MM.1S (cell line): ENCODE results near the gene LMBR1.

Experiments
- DNase-seq: peaks from one replicate; pipeline ENCODE4 v3.0.0-alpha.2; 2015
- H2AFZ ChIP-seq: fragments of 300-600 bp; sonication (generic); 2 replicates; pipeline ENCODE4 v1.6.0; 2016; ENCODE audit warnings: antibody characterized with exemption, low read length
- H3F3A ChIP-seq: fragments of 300-600 bp; sonication (generic); 2 replicates; pipeline ENCODE4 v1.6.1; 2016; ENCODE audit warnings: mild to moderate bottlenecking, antibody characterized with exemption, low read length, moderate library complexity, mixed read lengths; ENCODE audit not compliant: insufficient read depth
- H3K27ac ChIP-seq: fragments of 300-600 bp; sonication (generic); 2 replicates; pipeline ENCODE4 v1.5.1; 2016; ENCODE audit warnings: mild to moderate bottlenecking, low read length
- H3K27me3 ChIP-seq: fragments of 300-600 bp; sonication (generic); replicated peaks from 2 replicates; pipeline ENCODE4 v1.6.0; 2016; ENCODE audit warnings: low read length; ENCODE audit not compliant: insufficient read depth
- H3K36me3 ChIP-seq: fragments of 300-600 bp; sonication (generic); replicated peaks from 2 replicates; pipeline ENCODE4 v1.6.1; 2016; ENCODE audit warnings: mild to moderate bottlenecking, low read length, mixed read lengths; ENCODE audit not compliant: insufficient read depth
- H3K4me1 ChIP-seq: fragments of 300-600 bp; sonication (generic); 2 replicates; pipeline ENCODE4 v1.6.1; 2016; ENCODE audit warnings: low read length, mixed read lengths
- H3K4me2 ChIP-seq: fragments of 300-600 bp; sonication (generic); 2 replicates; pipeline ENCODE4 v1.6.0; 2016; ENCODE audit warnings: low read depth, low read length
- H3K4me3 ChIP-seq: fragments of 300-600 bp; sonication (generic); 2 replicates; pipeline ENCODE4 v1.5.1; 2016; ENCODE audit warnings: low read length, mixed read lengths
- H3K79me2 ChIP-seq: fragments of 300-600 bp; sonication (generic); 2 replicates; pipeline ENCODE4 v1.6.1; 2016; ENCODE audit warnings: mixed run types, low read length, mixed read lengths
- H3K9ac ChIP-seq: fragments of 300-600 bp; sonication (generic); 2 replicates; pipeline ENCODE4 v1.6.1; 2016; ENCODE audit warnings: low read length, mixed read lengths
- H3K9me2 ChIP-seq: fragments of 300-600 bp; sonication (generic); replicated peaks from 2 replicates; pipeline ENCODE4 v1.6.1; 2016; ENCODE audit warnings: mild to moderate bottlenecking, low read length, mixed read lengths; ENCODE audit not compliant: insufficient read depth
- H3K9me3 ChIP-seq: fragments of 300-600 bp; sonication (generic); replicated peaks from 2 replicates; pipeline ENCODE4 v1.6.1; 2016; ENCODE audit warnings: mild to moderate bottlenecking, low read length, mixed read lengths; ENCODE audit not compliant: insufficient read depth
- H4K20me1 ChIP-seq: fragments of 300-600 bp; sonication (generic); 2 replicates; pipeline ENCODE4 v1.6.1; 2016; ENCODE audit warnings: mild to moderate bottlenecking, low read length, moderate library complexity, mixed read lengths; ENCODE audit not compliant: insufficient read depth
- CTCF ChIP-seq: fragments of 300-600 bp; sonication (generic); IDR thresholded peaks from 2 replicates; pipeline ENCODE4 v1.5.1; 2016; ENCODE audit warnings: antibody characterized with exemption, low read length, mixed read lengths
- EZH2 ChIP-seq: fragments of 300-600 bp; sonication (generic); optimal IDR thresholded peaks from 2 replicates; pipeline ENCODE3; 2017; ENCODE audit warnings: low read depth, mild to moderate bottlenecking, antibody characterized with exemption, low read length, mixed read lengths
- EZH2phosphoT487 ChIP-seq: fragments of 300-600 bp; sonication (generic); IDR thresholded peaks from 2 replicates; pipeline ENCODE4 v1.6.1; 2018; ENCODE audit warnings: antibody characterized with exemption, low read length

The LMBR1 gene

GRCh38 chr7:156677374-156678054 lies 215.5 kb downstream of the LMBR1 start:
- no peaks in the 10 kb centered on the region for H4K20me1 ChIP-seq
- no peaks in the 10 kb centered on the region for H3K27me3 ChIP-seq
- TF ChIP-seq CTCF (no peak), EZH2 (no peak), EZH2phosphoT487 (no peak)
- H3K4me3 ChIP-seq = no peak overlapping the region
- no peaks in the 10 kb centered on the region; the same call in 1 of the 2 replicates for H3F3A ChIP-seq
- no peak overlapping the region for H2AFZ ChIP-seq
- no peak overlapping the region for H3K9ac ChIP-seq
- no peaks in the 10 kb centered on the region for H3K79me2 ChIP-seq
- H3K9me2 ChIP-seq = no peaks in the 10 kb centered on the region
- H3K27ac ChIP-seq = no peak overlapping the region
- H3K4me2 ChIP-seq = no peak overlapping the region
- no peak for DNase-seq
- no peaks in the 10 kb centered on the region for H3K4me1 ChIP-seq
- H3K9me3 ChIP-seq = no peaks in the 10 kb centered on the region
- H3K36me3 ChIP-seq = no peaks in the 10 kb centered on the region

GRCh38 chr7:156676263-156676662 lies 216.7 kb downstream of the LMBR1 start:
- no peak overlapping the region for H2AFZ ChIP-seq
- H3K4me1 ChIP-seq = no peaks in the 10 kb centered on the region
- no peak overlapping the region for H3K4me3 ChIP-seq
- H4K20me1 ChIP-seq = no peaks in the 10 kb centered on the region
- no peaks in the 10 kb centered on the region for H3K9me3 ChIP-seq
- no peak for TF ChIP-seq EZH2phosphoT487
- no peak for TF ChIP-seq CTCF
- no peak for TF ChIP-seq EZH2
- H3K4me2 ChIP-seq = no peak overlapping the region
- no peaks in the 10 kb centered on the region for H3K36me3 ChIP-seq
- DNase-seq = no peak
- H3K79me2 ChIP-seq = no peaks in the 10 kb centered on the region
- no peaks in the 10 kb centered on the region for H3F3A ChIP-seq
- H3K9me2 ChIP-seq = no peaks in the 10 kb centered on the region
- H3K9ac ChIP-seq = no peak overlapping the region
- H3K27ac ChIP-seq = no peak overlapping the region
- H3K27me3 ChIP-seq = no peaks in the 10 kb centered on the region

- H3K27me3 ChIP-seq = no peaks in the 10 kb centered on the region
- no peak overlapping the region for H2AFZ ChIP-seq
- H3K27ac ChIP-seq = no peak overlapping the region
- no peak for TF ChIP-seq EZH2phosphoT487
- TF ChIP-seq CTCF = no peak
- TF ChIP-seq EZH2 = no peak
- no peaks in the 10 kb centered on the region for H3F3A ChIP-seq
- H3K79me2 ChIP-seq = no peaks in the 10 kb centered on the region
- no peaks in the 10 kb centered on the region for H3K9me2 ChIP-seq
- H3K4me2 ChIP-seq = no peak overlapping the region
- H3K9ac ChIP-seq = no peak overlapping the region
- DNase-seq = no peak
- H3K36me3 ChIP-seq = no peaks in the 10 kb centered on the region
- H3K4me1 ChIP-seq = no peaks in the 10 kb centered on the region
- no peak overlapping the region for H3K4me3 ChIP-seq
- H3K9me3 ChIP-seq = no peaks in the 10 kb centered on the region
- no peaks in the 10 kb centered on the region for H4K20me1 ChIP-seq
These were observed 217.3 kb downstream of the LMBR1 start for GRCh38 chr7:156675721-156676120.
